ENCODE results near the gene GID4.
A peak's percentile ranks its signal among the peaks of the same experiment; 100 is the strongest.

The GID4 gene

DNA sequence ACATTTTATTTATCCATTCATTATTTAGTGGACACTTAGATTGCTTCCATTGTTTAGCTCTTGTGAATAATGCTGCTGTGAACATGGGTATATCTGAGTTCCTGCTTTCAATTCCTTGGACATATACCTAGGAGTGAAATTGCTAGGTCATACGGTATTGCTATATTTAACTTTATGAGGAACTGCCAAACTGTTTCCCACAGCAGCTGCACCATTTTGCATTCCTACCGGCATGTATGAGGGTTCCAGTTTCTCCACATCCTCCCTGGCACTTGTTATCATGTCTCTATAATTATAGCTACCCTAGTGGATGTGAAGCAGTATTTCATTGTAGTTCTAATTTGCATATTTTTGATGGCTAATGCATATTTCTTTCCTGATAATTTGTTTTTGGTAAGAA is 24.8 kb downstream of the GID4 start:
- Histone ChIP-seq H3K4me3 (no peak overlapping the region), H3K27ac (no peak overlapping the region)
- no peak for DNase-seq (ENCODE audit: low spot score)
- no peak for TF ChIP-seq CTCF (IDR thresholded peaks at IDR 0.05)

DNA sequence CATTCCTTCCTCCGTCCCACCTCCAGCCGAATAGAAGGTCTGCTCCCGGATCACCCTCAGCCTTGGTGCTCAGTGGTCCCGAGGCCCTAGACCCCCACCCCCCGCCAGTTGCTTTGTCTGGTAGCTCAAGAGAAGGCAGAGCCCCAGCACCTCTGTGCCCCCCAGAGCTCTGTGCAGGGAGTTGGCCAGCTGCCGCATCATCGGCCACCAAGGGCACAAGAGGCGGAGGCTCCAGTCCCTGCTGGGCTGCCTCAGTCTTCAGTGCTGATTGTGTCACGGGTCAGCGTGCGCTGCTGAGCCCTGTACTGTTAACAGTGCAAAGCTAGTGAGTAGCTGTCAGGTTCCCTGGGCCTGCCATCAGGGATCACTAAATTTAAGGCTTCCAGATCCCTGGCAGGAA is 26.3 kb downstream of the GID4 start:
- H3K27ac ChIP-seq = no peak overlapping the region
- DNase-seq (ENCODE audit: low spot score) = no peak
- TF ChIP-seq CTCF (IDR thresholded peaks at IDR 0.05) = no peak
- no peak overlapping the region for H3K4me3 ChIP-seq

GRCh38 chr17:18066866-18067265 is 27.7 kb downstream of the GID4 start:
- no peak for TF ChIP-seq CTCF (IDR thresholded peaks at IDR 0.05)
- no peak for DNase-seq (ENCODE audit: low spot score)
- H3K4me3 ChIP-seq = no peak overlapping the region
- no peak overlapping the region for H3K27ac ChIP-seq

DNA sequence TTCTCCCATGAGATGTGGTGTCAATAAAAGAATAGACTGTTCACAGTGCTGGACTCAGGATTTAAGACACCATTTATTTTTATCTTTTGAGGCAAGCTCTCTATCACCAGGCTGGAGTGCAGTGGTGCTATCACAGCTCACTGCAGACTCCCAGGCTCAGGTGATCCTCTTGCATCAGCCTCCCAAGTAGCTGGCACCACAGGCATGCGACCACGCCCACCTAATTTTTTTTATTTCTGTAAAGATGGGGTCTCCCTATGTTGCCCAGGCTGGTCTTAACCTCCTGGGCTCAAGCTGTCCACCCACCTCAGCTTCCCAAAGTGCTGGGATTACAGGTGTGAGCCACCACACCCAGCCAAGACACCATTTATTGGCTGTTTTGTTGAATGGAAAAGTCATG is 29.9 kb downstream of the GID4 start:
- Histone ChIP-seq H3K27ac (no peak overlapping the region), H3K4me3 (no peak overlapping the region)
- no peak for TF ChIP-seq CTCF (IDR thresholded peaks at IDR 0.05)
- no peak for DNase-seq (ENCODE audit: low spot score)

GRCh38 chr17:18070861-18071340 is 31.7 kb downstream of the GID4 start:
- no peak for DNase-seq (ENCODE audit: low spot score)
- peak overlapping the region; percentile 29 for H3K4me3 ChIP-seq
- no peak for TF ChIP-seq CTCF (IDR thresholded peaks at IDR 0.05)

GRCh38 chr17:18071751-18072150 is 32.5 kb downstream of the GID4 start:
- no peak for TF ChIP-seq CTCF (IDR thresholded peaks at IDR 0.05)
- no peak for DNase-seq (ENCODE audit: low spot score)

More at GRCh38 chr17:18070861-18071340, 31.7 kb downstream of the GID4 start:
- no peak overlapping the region for H3K27ac ChIP-seq

DNA sequence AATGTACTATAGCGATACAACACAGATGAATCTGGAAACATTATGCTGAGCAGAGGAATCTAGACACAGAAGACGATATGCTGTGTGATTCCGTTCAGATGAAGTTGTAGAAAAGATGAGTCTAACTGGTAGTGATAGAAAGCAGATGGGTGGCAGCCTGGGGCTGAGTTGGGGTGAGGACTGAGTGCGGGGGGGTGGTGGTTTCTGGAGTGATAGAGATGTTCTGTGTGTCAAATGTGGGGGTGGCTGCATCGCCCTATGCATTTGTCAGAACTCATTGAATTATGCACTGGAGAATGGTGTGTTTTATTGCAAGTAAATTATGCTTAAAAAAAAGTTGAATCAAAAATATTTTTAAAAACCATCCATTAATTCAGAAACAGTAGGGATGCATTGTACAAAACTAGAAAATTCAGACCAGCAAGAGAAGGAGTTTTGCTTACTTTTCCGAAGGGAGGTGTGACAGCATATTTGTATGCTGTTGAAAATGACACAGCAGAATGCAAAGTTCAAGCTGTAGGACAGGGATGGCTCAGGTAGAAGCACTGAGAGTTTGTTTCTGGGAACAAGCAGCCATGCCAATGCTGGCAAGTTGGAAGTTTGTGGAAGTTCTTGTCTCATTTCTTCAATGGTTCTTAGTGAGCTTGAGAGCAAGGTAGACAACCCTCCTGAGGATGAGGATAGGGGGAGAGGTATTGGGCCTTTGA is 35.5 kb downstream of the GID4 start:
- no peak for TF ChIP-seq CTCF (IDR thresholded peaks at IDR 0.05)
- Histone ChIP-seq H3K4me3 (no peak overlapping the region), H3K27ac (no peak overlapping the region)
- no peak for DNase-seq (ENCODE audit: low spot score)

More at GRCh38 chr17:18071751-18072150, 32.5 kb downstream of the GID4 start:
- no peak overlapping the region for H3K4me3 ChIP-seq
- H3K27ac ChIP-seq = no peak overlapping the region
